GM21390 (cell line): ENCODE measurements around the gene BEND5.

ENCODE experiments used
- ATAC-seq: cut with Tn5 transposase; IDR thresholded peaks from one replicate; pipeline ENCODE4 v1.9.1; 2021; ENCODE audit not compliant: unreplicated experiment

The BEND5 gene

DNA sequence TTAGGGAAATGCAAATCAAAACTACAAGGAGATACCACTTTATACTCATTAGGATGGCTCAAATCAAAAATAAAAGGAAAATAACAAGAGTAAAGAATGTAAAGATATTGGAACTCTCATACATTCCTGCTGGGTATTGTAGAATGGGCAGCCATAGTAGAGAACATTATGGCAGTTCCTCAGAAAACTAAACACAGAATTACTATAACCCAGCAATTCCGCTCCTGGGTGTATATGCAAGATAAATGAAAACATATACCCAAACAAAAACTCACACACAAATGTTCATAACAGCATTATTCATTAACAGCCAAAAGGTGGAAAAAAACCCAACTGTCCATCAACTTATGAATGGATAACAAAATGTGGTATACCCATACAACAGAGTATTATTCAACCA is 11.4 kb downstream of the BEND5 start:
- ATAC-seq: no peak

- ATAC-seq: no peak
Measured at GRCh38 chr1:48761986-48762385, 14.7 kb downstream of the BEND5 start.

DNA sequence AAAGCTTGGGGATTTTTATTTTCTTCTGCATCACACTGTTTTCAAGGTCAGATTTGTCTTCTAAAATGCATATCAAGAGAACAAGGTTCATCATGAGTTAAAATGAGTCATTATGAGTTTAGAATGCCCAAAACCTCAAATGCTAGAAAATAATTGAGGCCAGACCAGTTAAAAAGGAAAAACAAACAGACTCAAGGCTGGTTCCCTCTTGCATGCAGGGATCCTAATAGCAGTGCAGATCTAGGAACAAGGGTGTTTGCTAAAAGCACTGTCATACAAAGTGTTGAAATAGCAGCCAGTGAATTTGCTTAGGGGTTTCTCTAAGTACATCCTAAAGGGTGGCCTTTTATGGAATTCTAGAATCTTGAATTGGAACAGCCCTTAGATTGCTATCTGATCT is 15.3 kb downstream of the BEND5 start:
- no peak for ATAC-seq

- ATAC-seq: no peak
Measured at GRCh38 chr1:48760857-48761256, 15.8 kb downstream of the BEND5 start.

DNA sequence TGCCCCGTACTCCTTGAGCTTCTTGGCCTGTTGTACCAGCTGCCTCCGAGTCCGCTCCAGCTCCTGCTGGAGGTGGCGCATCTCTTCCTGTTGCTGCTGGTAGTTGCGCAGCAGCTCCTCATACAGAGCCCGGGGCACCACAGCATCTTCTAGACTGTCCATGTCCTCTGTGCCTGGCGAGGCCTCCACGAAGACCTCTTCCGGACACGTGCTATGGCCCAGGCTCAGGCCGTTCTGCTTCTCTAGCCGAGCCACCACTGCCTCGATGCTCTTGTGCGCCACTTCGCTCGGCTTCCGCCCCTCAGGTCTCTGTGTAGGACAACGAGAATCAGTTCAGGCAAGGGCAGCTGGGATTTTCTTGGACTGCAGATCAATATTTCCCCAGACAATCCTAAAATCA is 17.7 kb downstream of the BEND5 start:
- ATAC-seq: no peak

- no peak for ATAC-seq
Measured at GRCh38 chr1:48757363-48757762, 19.3 kb downstream of the BEND5 start.

GRCh38 chr1:48756683-48757316 is 19.9 kb downstream of the BEND5 start:
- no peak for ATAC-seq

GRCh38 chr1:48753293-48753692 is 23.4 kb downstream of the BEND5 start:
- no peak for ATAC-seq

DNA sequence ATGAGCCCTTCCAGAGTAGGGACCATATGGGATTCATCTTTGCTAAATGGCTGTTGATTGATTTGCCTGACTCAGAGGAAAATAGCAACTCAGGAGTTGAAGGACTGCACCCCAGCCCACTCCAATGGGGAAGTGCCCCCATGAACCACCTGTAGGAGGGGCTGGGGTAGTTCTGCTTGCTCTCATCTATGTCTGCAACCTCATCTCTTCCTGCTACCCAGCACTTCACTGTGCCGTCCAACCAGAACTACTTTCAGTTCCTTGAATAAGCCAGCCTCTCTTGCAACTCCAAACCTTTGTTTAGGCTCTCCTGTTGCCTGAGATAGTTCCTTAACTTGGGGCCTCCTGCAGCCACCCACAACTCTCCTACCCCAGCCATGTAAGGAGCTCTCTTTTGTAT is 26.6 kb downstream of the BEND5 start:
- ATAC-seq: peak; percentile 69

DNA sequence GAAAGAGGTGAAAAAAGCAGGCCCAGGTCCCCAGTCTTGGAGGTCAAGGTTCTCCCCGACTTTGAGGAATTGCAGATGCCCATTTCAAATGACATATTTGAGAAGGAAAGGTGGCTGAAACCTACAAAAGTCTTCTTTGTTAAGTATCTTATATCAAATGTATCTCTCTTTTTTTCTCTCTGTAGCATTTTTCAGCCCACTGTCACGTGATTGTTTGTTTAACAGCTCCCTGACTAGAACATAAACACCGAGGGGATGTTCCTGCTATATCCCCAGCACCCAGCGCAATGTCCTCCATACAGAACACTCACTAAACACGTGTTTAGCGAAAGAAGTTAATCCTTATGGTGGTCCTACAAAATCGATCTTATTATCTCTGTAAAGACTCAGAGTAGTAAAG is 27.6 kb downstream of the BEND5 start:
- no peak for ATAC-seq

DNA sequence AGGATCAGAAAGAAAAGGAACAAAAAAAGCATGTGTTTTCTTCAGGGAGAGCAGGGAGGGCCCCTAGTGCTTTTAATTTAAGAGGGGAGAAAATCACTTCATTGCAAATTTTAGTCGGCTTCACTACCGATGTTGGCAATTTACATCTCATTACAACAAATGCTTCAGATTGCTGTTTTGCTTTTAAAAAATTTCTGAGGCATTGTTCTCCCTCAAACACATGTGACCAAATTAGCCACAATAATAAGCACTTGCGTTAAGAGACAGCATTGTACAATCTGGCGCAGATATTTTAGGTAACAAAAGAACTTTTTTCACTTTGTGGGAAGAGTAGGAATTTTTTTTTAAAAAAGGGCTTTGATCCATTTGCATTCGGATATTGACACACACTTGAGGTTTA is 29.8 kb downstream of the BEND5 start:
- ATAC-seq: no peak

GRCh38 chr1:48744032-48744431 is 32.7 kb downstream of the BEND5 start:
- no peak for ATAC-seq

- ATAC-seq: no peak
Measured at GRCh38 chr1:48743480-48743879, 33.2 kb downstream of the BEND5 start.

DNA sequence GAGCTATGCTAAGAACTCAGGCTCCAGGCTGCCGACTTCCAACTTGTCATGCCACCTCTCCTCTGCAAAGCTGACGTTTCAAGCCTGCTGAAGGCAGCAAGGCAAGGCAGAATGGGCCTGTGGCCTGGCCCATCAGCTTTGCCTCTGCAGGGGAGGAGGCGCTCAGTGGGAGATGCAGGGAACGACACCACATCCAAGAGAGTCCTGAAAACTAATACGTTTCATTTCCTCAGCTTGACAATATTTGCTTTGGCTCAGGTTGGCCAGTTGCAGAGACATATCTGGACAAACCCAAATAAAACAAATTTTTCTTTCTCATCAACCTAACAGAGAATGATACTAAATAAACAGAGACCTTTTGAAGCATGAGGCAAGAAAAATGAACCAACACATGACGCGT is 35.3 kb downstream of the BEND5 start:
- ATAC-seq: no peak

GRCh38 chr1:48740621-48741020 is 36.1 kb downstream of the BEND5 start:
- no peak for ATAC-seq

- ATAC-seq: no peak
Measured at GRCh38 chr1:48739091-48739490, 37.6 kb downstream of the BEND5 start.

DNA sequence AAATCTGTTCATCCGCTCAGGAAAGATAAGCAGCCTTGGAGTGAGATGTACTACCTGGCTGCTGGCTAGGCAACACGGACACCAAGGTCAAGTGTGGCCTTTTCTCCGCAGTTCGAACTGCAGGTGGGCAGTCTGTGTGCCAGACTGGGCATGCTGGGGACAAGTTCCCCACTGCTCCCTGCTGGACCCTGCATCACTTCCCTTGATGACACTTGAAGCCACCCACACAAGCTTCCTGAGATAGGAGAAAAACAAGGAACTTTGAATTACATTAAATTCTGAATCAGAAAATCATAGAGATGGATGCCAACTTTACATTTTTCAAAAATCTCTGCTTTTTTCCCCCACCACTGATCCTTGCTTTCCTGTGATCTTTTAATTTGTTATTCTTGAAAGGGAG is 38.3 kb downstream of the BEND5 start:
- no peak for ATAC-seq

- ATAC-seq: no peak
Measured at GRCh38 chr1:48735796-48736195, 40.9 kb downstream of the BEND5 start.

DNA sequence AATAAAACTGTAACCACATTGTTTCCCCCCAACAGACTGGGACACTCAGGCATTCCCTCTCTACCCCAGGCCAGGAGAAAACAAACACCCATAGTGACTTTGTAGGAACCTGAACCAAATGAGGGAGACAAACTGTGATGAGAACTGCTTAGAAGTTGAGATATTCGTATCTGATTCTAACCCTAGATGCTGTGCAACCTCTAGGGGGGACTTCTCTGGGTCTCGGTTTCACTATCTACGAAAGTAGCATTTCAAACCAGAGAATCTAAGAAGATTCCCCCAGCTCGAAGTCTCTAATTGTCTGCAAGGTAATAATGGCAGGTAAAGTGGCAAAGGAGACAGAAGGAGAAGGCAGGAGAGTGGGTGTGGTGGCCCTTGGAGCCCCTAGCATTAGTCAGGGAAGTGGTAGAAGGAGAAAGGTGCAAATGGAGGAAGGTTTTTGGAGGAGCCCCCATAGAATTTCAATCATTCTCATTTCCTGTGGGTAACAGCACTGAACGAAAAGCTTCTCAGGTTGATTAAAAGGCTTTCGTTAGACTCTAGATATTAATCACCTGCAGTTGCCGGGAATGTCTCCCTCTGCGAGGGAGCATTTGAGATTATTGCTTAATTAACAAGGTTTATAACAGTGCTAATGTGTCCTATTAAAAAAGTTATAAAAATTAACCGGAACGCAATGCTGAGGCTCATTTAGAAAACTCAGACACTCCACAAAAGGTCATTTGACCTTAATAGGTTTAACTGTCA is 46.4 kb downstream of the BEND5 start:
- ATAC-seq: peak; percentile 88

GRCh38 chr1:48728584-48728983 is 48.1 kb downstream of the BEND5 start:
- ATAC-seq: no peak

GRCh38 chr1:48726557-48727215 is 50.0 kb downstream of the BEND5 start:
- no peak for ATAC-seq

DNA sequence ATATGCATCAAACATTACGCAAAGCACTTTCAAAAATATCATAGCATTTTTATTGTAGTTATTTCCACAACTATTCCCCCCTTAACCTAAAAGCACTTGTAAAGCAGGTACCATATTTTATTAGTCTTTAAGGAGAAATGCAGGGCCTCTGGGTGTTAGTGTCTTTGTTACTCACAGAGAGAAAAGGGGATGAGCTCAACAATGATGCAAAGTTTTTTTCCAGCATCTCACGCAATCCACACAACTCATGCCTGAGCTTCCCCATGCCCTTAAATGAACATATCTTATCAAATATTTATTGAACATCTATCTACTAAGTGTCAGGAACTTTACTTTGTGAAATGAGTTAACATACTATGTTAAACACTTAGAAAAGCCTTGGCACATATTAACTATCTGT is 50.6 kb downstream of the BEND5 start:
- no peak for ATAC-seq
